GM10266 (cell line): ENCODE results near the gene ST6GALNAC6.

Experiments used
- DNase-seq: peaks from one replicate; pipeline ENCODE4 v3.0.0; 2012; ENCODE audit errors: extremely low spot score
- TF ChIP-seq, protein P1 (sequence below): IDR thresholded peaks from 2 replicates; pipeline ENCODE4 v1.5.1; 2012; ENCODE audit warnings: mild to moderate bottlenecking, low read depth; ENCODE audit not compliant: control insufficient read depth, insufficient read depth; ENCODE audit errors: missing control alignments

ST6GALNAC6 gene

DNA sequence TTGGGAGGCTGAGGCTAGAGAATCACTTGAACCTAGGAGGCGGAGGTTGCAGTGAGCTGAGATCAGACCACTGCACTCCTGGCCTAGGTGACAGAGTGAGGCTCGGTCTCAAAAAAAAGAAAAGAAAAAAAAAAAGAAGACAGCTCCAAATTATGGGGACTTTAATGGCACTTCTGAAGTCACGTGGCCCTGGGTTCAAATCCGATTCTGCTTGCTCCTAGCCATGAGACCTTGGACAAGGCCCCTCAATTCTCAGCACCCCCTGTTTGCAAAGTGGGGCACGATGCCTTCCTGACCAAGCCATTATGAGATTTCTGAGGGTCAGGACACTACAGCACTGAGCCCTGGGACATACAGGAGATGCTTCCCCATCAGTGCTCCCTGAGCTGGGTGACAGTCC is 43.9 kb downstream of the ST6GALNAC6 start:
- TF ChIP-seq, protein P1, sequence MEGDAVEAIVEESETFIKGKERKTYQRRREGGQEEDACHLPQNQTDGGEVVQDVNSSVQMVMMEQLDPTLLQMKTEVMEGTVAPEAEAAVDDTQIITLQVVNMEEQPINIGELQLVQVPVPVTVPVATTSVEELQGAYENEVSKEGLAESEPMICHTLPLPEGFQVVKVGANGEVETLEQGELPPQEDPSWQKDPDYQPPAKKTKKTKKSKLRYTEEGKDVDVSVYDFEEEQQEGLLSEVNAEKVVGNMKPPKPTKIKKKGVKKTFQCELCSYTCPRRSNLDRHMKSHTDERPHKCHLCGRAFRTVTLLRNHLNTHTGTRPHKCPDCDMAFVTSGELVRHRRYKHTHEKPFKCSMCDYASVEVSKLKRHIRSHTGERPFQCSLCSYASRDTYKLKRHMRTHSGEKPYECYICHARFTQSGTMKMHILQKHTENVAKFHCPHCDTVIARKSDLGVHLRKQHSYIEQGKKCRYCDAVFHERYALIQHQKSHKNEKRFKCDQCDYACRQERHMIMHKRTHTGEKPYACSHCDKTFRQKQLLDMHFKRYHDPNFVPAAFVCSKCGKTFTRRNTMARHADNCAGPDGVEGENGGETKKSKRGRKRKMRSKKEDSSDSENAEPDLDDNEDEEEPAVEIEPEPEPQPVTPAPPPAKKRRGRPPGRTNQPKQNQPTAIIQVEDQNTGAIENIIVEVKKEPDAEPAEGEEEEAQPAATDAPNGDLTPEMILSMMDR: no peak

DNA sequence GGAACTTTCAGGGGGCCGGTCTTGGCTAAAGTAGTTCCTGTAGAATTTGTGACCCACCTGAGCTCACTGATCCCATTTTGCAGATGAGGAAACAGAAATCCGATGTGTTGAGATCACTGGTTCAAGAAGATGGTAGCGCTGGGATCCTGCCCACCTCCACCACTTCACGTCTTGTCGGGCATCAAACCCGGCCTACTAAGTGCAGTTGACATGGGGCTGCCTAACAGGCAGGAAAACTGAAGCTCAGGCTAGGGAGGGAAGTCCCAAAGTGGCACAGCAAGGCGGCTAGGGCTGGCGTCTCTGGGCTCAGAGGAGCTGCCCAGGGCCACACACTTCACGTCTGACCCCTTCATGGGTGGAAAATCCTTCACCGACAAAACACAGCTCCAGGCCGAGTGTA is 44.4 kb downstream of the ST6GALNAC6 start:
- TF ChIP-seq, protein P1: no peak
- no peak for DNase-seq

More for the DNA sequence above, 43.9 kb downstream of the ST6GALNAC6 start:
- DNase-seq: no peak

- DNase-seq: no peak
- TF ChIP-seq, protein P1: peak; percentile 15
Observed at GRCh38 chr9:127854184-127854806, 45.1 kb downstream of the ST6GALNAC6 start, which contains the start of gene ENG. Gene ENG (minus strand): TSS chr9:127854658. CDS start chr9:127854355, 303 bp downstream.

DNA sequence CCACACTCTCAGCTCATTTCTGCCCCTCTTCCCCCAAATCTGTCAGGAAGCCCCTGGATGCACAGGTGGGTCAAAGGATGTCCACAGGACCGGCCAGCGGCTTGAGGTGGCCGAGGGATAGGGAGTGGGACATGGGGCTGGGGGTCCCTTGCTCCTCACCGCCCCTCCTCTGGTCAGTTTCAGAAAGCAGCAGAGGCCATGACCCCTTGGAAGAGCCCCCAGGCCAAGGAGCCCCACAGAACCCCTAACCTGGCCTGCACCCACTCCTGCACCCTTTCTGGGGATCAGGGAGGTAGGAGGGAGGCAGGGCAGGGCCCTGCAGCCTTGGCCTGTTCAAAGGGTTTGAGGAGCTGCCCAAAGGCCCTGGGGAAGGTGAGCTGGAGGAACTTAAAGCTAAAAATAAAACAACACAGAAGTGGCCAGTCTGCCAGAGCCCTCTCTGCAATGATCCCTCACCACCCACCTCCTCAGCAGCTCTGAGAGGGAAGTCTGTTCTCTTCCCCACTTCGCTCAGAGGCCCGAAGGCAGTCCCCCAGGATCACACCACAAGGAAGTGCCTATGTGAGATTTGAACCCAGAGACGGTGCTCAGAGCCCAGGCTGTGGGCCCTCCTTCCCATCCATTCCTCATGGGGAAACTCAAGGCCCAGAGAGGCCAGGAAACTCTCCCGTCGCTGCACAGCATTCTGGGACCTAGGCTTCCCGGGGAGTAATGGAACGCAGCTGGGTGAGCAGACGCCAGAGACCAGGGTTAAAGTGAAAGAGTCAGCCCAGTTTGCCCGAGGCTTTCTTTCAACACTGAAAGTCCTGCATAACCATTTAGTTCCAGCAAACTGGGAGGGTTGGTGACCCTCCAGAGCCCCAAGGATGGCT is 45.9 kb downstream of the ST6GALNAC6 start:
- TF ChIP-seq, protein P1: no peak
- no peak for DNase-seq

GRCh38 chr9:127852829-127853228 is 46.6 kb downstream of the ST6GALNAC6 start:
- DNase-seq: no peak
- TF ChIP-seq, protein P1: no peak

- TF ChIP-seq, protein P1: no peak
- no peak for DNase-seq
Observed at GRCh38 chr9:127850286-127850830, 49.0 kb downstream of the ST6GALNAC6 start.
